ENCODE results near the gene NSG2.

DNA sequence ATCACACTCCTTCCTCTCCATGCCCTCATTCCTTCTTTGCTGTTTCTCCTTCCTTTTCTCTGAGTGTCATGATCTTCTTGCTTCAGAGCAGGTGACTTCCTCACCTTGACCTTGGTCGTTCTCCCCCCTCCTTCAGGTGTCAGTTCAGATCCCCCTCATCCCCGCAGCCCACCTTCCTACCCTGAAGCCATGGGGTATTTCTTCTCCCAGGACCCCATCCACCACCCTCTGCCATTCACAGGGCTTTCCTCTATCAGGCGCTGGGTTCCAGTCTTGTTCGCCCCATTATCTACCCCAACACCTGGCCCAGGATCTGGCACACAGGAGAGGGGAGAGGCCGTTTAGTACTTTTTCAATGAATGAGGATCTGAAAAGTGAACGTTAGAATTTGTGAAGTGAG, 101.0 kb downstream of the NSG2 start:
- TF ChIP-seq, protein P1, sequence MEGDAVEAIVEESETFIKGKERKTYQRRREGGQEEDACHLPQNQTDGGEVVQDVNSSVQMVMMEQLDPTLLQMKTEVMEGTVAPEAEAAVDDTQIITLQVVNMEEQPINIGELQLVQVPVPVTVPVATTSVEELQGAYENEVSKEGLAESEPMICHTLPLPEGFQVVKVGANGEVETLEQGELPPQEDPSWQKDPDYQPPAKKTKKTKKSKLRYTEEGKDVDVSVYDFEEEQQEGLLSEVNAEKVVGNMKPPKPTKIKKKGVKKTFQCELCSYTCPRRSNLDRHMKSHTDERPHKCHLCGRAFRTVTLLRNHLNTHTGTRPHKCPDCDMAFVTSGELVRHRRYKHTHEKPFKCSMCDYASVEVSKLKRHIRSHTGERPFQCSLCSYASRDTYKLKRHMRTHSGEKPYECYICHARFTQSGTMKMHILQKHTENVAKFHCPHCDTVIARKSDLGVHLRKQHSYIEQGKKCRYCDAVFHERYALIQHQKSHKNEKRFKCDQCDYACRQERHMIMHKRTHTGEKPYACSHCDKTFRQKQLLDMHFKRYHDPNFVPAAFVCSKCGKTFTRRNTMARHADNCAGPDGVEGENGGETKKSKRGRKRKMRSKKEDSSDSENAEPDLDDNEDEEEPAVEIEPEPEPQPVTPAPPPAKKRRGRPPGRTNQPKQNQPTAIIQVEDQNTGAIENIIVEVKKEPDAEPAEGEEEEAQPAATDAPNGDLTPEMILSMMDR (IDR thresholded peaks at IDR 0.05): no peak
- TF ChIP-seq POLR2A (IDR thresholded peaks at IDR 0.05): no peak
